ENCODE measurements around the gene HUS1.

DNA sequence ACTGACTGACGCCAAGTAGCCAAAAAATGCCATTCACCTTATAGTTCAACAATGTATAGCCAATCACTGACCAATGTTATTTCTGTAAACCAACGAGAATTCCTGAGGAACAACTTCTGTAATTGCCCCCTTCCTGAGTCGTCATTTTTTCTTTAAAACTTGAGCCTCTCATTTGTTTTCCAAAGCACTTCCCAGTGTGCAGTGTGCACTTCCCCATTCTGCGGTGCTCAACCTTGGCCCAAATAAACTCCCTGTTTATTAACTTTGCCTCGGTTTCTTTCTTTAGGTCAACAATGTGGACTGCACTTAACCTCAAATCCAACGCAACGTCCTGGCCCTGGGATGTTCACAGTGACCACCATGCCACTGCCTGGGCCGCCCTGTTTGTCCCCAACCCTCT is 46.2 kb downstream of the HUS1 start:
- TF ChIP-seq, protein P1, sequence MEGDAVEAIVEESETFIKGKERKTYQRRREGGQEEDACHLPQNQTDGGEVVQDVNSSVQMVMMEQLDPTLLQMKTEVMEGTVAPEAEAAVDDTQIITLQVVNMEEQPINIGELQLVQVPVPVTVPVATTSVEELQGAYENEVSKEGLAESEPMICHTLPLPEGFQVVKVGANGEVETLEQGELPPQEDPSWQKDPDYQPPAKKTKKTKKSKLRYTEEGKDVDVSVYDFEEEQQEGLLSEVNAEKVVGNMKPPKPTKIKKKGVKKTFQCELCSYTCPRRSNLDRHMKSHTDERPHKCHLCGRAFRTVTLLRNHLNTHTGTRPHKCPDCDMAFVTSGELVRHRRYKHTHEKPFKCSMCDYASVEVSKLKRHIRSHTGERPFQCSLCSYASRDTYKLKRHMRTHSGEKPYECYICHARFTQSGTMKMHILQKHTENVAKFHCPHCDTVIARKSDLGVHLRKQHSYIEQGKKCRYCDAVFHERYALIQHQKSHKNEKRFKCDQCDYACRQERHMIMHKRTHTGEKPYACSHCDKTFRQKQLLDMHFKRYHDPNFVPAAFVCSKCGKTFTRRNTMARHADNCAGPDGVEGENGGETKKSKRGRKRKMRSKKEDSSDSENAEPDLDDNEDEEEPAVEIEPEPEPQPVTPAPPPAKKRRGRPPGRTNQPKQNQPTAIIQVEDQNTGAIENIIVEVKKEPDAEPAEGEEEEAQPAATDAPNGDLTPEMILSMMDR (IDR thresholded peaks at IDR 0.05) = no peak
- TF ChIP-seq POLR2A (IDR thresholded peaks at IDR 0.05) = no peak
- TF ChIP-seq EP300 (IDR thresholded peaks at IDR 0.05) = no peak

Measured in tibial nerve (tissue), 4 donors.